ENCODE results near the gene LRCH2.

DNA sequence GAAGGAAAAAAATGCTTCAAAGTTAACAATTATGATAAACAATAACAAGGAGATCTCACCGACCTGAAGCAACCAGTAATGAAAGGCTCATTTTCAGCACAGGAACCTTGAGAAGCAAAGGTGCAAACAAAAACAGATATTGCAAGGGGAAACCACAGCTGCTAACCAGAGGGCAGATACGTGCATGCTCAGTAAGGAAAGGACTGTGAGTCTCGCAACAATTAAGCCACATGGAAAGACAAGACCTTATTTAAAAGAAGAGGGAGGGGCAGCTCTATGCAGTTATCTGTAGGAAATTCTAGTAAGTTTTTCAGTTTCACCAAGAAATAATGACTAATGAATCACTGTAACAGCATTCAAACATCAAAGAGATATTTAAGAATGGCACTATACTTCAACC lies 19.3 kb downstream of the LRCH2 start:
- TF ChIP-seq, protein P1, sequence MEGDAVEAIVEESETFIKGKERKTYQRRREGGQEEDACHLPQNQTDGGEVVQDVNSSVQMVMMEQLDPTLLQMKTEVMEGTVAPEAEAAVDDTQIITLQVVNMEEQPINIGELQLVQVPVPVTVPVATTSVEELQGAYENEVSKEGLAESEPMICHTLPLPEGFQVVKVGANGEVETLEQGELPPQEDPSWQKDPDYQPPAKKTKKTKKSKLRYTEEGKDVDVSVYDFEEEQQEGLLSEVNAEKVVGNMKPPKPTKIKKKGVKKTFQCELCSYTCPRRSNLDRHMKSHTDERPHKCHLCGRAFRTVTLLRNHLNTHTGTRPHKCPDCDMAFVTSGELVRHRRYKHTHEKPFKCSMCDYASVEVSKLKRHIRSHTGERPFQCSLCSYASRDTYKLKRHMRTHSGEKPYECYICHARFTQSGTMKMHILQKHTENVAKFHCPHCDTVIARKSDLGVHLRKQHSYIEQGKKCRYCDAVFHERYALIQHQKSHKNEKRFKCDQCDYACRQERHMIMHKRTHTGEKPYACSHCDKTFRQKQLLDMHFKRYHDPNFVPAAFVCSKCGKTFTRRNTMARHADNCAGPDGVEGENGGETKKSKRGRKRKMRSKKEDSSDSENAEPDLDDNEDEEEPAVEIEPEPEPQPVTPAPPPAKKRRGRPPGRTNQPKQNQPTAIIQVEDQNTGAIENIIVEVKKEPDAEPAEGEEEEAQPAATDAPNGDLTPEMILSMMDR (conservative IDR thresholded peaks at IDR 0.05; ENCODE audit: low read length) = no peak
- no peak for TF ChIP-seq EZH2phosphoT487 (IDR thresholded peaks at IDR 0.05; ENCODE audit: borderline replicate concordance, low read depth, low read length)

All from OCI-LY7 (cell line).